ENCODE results near the gene GRID1.

DNA sequence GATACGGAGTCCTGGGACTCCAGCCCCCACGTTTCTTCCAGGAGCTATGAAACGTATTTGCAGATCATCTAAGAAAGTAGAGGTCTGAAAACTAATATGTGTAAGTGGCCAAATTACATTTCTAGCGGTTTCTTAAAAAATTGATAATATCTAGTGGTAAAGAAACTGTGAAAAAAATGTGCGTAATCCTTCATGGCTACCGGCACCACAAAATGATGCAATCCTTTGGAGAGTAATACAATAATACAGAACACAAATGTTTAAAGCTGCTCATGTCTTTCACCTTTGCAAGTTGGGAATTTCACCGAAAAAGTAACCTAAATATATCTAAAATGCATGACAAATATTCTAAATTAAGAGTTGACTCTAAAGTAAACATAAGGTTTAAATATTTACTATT lies 742.1 kb downstream of the GRID1 start:
- TF ChIP-seq, protein P1, sequence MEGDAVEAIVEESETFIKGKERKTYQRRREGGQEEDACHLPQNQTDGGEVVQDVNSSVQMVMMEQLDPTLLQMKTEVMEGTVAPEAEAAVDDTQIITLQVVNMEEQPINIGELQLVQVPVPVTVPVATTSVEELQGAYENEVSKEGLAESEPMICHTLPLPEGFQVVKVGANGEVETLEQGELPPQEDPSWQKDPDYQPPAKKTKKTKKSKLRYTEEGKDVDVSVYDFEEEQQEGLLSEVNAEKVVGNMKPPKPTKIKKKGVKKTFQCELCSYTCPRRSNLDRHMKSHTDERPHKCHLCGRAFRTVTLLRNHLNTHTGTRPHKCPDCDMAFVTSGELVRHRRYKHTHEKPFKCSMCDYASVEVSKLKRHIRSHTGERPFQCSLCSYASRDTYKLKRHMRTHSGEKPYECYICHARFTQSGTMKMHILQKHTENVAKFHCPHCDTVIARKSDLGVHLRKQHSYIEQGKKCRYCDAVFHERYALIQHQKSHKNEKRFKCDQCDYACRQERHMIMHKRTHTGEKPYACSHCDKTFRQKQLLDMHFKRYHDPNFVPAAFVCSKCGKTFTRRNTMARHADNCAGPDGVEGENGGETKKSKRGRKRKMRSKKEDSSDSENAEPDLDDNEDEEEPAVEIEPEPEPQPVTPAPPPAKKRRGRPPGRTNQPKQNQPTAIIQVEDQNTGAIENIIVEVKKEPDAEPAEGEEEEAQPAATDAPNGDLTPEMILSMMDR (IDR thresholded peaks at IDR 0.05) = no peak
- TF ChIP-seq POLR2A (IDR thresholded peaks at IDR 0.05) = no peak
- no peak for TF ChIP-seq POLR2AphosphoS5 (IDR thresholded peaks at IDR 0.05; ENCODE audit: insufficient read depth in 1 of 2, low read depth in 1 of 2)
